Liver (tissue), 9 donors: ENCODE results near the gene AFDN. TPM values are rescaled to one million over a fixed set of nuclear protein-coding genes. Genes with fewer than 3 reads are reported as not detected.

Experiments
- DNase-seq: peaks from one replicate; pipeline ENCODE4 v3.0.0-alpha.2; 2017; ENCODE audit warnings: low spot score
- H3K27ac ChIP-seq, 2 donors: one replicate each; pipeline ENCODE4 v1.7.0; 2013; ENCODE audit warnings: inconsistent platforms in 2 of 2, low read length in 2 of 2, control low read depth in 1 of 2, low read depth in 1 of 2, mild to moderate bottlenecking in 1 of 2
- H3K27me3 ChIP-seq, 4 donors: one replicate each; pipeline versions ENCODE4 v1.6.1 to v1.7.0; 2013; ENCODE audit warnings: low read length in 3 of 4, inconsistent platforms in 1 of 4, mild to moderate bottlenecking in 1 of 4, moderate library complexity in 1 of 4; ENCODE audit not compliant: control insufficient read depth in 4 of 4, insufficient read depth in 4 of 4
- H3K36me3 ChIP-seq, 4 donors: one replicate each; pipeline versions ENCODE4 v1.6.1 to v1.7.0; 2013; ENCODE audit warnings: low read length in 3 of 4, mild to moderate bottlenecking in 3 of 4, low read depth in 1 of 4, moderate library complexity in 1 of 4; ENCODE audit not compliant: control insufficient read depth in 4 of 4, insufficient read depth in 3 of 4
- H3K4me1 ChIP-seq, 4 donors: one replicate each; pipeline versions ENCODE4 v1.6.1 to v1.7.0; 2013; ENCODE audit warnings: low read length in 3 of 4, mild to moderate bottlenecking in 3 of 4, moderate library complexity in 1 of 4; ENCODE audit not compliant: control insufficient read depth in 4 of 4, insufficient read depth in 4 of 4
- H3K4me3 ChIP-seq, 3 donors: one replicate each; pipeline versions ENCODE4 v1.6.1 to v1.7.0; 2013; ENCODE audit warnings: low read length in 3 of 3, control low read depth in 1 of 3, low read depth in 1 of 3, mild to moderate bottlenecking in 1 of 3
- H3K9ac ChIP-seq, 2 donors: one replicate each; pipeline ENCODE4 v1.7.0; 2013; ENCODE audit warnings: low read length in 2 of 2, mild to moderate bottlenecking in 2 of 2, moderate library complexity in 2 of 2, control low read depth in 1 of 2, low read depth in 1 of 2
- H3K9me3 ChIP-seq, 4 donors: one replicate each; pipeline versions ENCODE4 v1.6.1 to v1.7.0; 2013; ENCODE audit warnings: low read length in 3 of 4; ENCODE audit not compliant: control insufficient read depth in 4 of 4
- ATF3 ChIP-seq: IDR thresholded peaks from 2 replicates; pipeline ENCODE4 v1.6.1; 2016; ENCODE audit warnings: antibody characterized with exemption
- CTCF ChIP-seq: fragments of 150-350 bp; IDR thresholded peaks from 2 replicates; pipeline ENCODE4 v1.5.1; 2017; ENCODE audit warnings: improper control_type of control experiment, low read depth, low read length; ENCODE audit not compliant: missing input control
- EGR1 ChIP-seq, 2 donors: IDR thresholded peaks; 2 replicates each; pipeline ENCODE4 v1.6.1; 2016 to 2018; ENCODE audit warnings: antibody characterized with exemption in 2 of 2, low read depth in 2 of 2
- FOXA1 ChIP-seq: IDR thresholded peaks from 2 replicates; pipeline ENCODE4 v1.6.1; 2016; ENCODE audit warnings: antibody characterized with exemption
- FOXA2 ChIP-seq: IDR thresholded peaks from 2 replicates; pipeline ENCODE4 v1.6.1; 2016; ENCODE audit warnings: antibody characterized with exemption
- GABPA ChIP-seq, 2 donors: IDR thresholded peaks in 1 of 2; conservative IDR thresholded peaks in 1 of 2; 2 replicates each; pipeline ENCODE4 v1.6.1; 2016; ENCODE audit warnings: antibody characterized with exemption in 2 of 2, mild to moderate bottlenecking in 1 of 2, moderate library complexity in 1 of 2
- HNF4A ChIP-seq, 2 donors: conservative IDR thresholded peaks; 2 replicates each; pipeline ENCODE4 v1.6.1; 2016; ENCODE audit warnings: antibody characterized with exemption in 2 of 2, mild to moderate bottlenecking in 2 of 2
- HNF4G ChIP-seq: IDR thresholded peaks from 2 replicates; pipeline ENCODE4 v1.6.1; 2016; ENCODE audit warnings: antibody characterized with exemption
- JUND ChIP-seq, 2 donors: IDR thresholded peaks; 2 replicates each; pipeline ENCODE4 v1.6.1; 2016; ENCODE audit warnings: antibody characterized with exemption in 2 of 2
- MAX ChIP-seq: IDR thresholded peaks from 2 replicates; pipeline ENCODE4 v1.6.1; 2016; ENCODE audit warnings: antibody characterized with exemption
- NR2F2 ChIP-seq: IDR thresholded peaks from 2 replicates; pipeline ENCODE4 v1.6.1; 2016; ENCODE audit warnings: antibody characterized with exemption
- RAD21 ChIP-seq, 2 donors: IDR thresholded peaks; 2 replicates each; pipeline ENCODE4 v1.6.1; 2016; ENCODE audit warnings: antibody characterized with exemption in 2 of 2, mild to moderate bottlenecking in 2 of 2
- REST ChIP-seq: IDR thresholded peaks from 2 replicates; pipeline ENCODE4 v1.6.1; 2016; ENCODE audit warnings: antibody characterized with exemption, mild to moderate bottlenecking
- RXRA ChIP-seq, 2 donors: IDR thresholded peaks; 2 replicates each; pipeline ENCODE4 v1.6.1; 2017 to 2018; ENCODE audit warnings: antibody characterized with exemption in 2 of 2, mild to moderate bottlenecking in 1 of 2
- SP1 ChIP-seq: IDR thresholded peaks from 2 replicates; pipeline ENCODE4 v1.6.1; 2018; ENCODE audit warnings: antibody characterized with exemption, mild to moderate bottlenecking
- TAF1 ChIP-seq: conservative IDR thresholded peaks from 2 replicates; pipeline ENCODE4 v1.6.1; 2016; ENCODE audit warnings: antibody characterized with exemption, mild to moderate bottlenecking
- YY1 ChIP-seq: IDR thresholded peaks from 2 replicates; pipeline ENCODE4 v1.6.1; 2016; ENCODE audit warnings: antibody characterized with exemption, mild to moderate bottlenecking
- ZBTB33 ChIP-seq: IDR thresholded peaks from 2 replicates; pipeline ENCODE4 v1.6.1; 2016; ENCODE audit warnings: antibody characterized with exemption
- WGBS: extraction: QIAGEN DNeasy Blood & Tissue Kit; methylation state at CpG from one replicate; pipeline ENCODE4 v1.1.7; 2013; 5-methylcytosine and 5-hydroxymethylcytosine counted together
- polyA plus RNA-seq, 2 donors: library from polyadenylated mRNA; stranded (reverse) in 1 of 2; unstranded in 1 of 2; fragments of 200-250 nt in 1 of 2; fragments of >200 nt in 1 of 2; fragmentation: Nextera tagmentation in 1 of 2; extraction: Ambion mirVana in 1 of 2; gene quantifications; one replicate each; pipeline versions ENCODE4 v1.2.1 to v1.2.3, GENCODE V29; 2013 to 2015
- total RNA-seq, 2 donors: library from RNA; depleted of rRNA; stranded (reverse); fragments of >200 nt; gene quantifications; one replicate each; pipeline ENCODE4 v1.2.3, GENCODE V29; 2014
- donor health status: healthy.
- donor health status: healthy.
- donor health status: healthy.
- donor health status: healthy.
- donor health status: healthy.

The AFDN gene
- total RNA-seq (100 to 1,000 TPM in 1 of 2 donors, 10 to 100 TPM in 1; 33.3 to 145 TPM), polyA plus RNA-seq (10 to 100 TPM; 21.3 to 25.4 TPM)

- no peak for TF ChIP-seq ATF3
- Histone ChIP-seq H3K9me3 (no peaks in the 10 kb centered on the region), H3K27ac (peak within 1 kb of the TSS; percentile 88 to 89), H3K4me3 (peak within 1 kb of the TSS; percentile 88 to 99 (median 89)), H3K27me3 (no peaks in the 10 kb centered on the region), H3K4me1 (peaks cover 4 to 26% (median 15%) of the 10 kb centered on the region in 4 donors), H3K9ac (peak within 1 kb of the TSS; percentile 81 to 96), H3K36me3 (peaks cover 0 to 4% (median 0%) of the 10 kb centered on the region in 4 donors)
- under 1% methylated on average over 108 of the region's 108 CpGs for WGBS
- DNase-seq = no peak
These were observed at the start of gene AFDN for GRCh38 chr6:167826896-167827582. Gene AFDN, plus strand, starts transcription at chr6:167826911. Its CDS starts 222 bp downstream, at chr6:167827133.

GRCh38 chr6:167778497-167779128 lies 48.1 kb upstream of the AFDN start:
- Histone ChIP-seq H3K36me3 (peaks cover 0 to 4% (median 1%) of the 10 kb centered on the region in 4 donors), H3K9ac (no peak overlapping the region), H3K9me3 (no peaks in the 10 kb centered on the region), H3K4me3 (no peak overlapping the region), H3K27ac (peak overlapping the region in 1 of 2 donors; percentile 13), H3K27me3 (no peaks in the 10 kb centered on the region), H3K4me1 (peaks cover 0 to 12% (median 3%) of the 10 kb centered on the region in 4 donors)
- TF ChIP-seq FOXA2 = no peak
- TF ChIP-seq SP1 = no peak
- TF ChIP-seq EGR1 (IDR thresholded peaks at IDR 0.05; ENCODE audit: low read depth in 2 of 2) = no peak
- TF ChIP-seq ATF3 = no peak
- TF ChIP-seq NR2F2 = no peak
- no peak for TF ChIP-seq FOXA1
- TF ChIP-seq HNF4A (conservative IDR thresholded peaks at IDR 0.05) = no peak
- no peak for TF ChIP-seq RAD21 (IDR thresholded peaks at IDR 0.05)
- no peak for TF ChIP-seq JUND (IDR thresholded peaks at IDR 0.05)
- no peak for TF ChIP-seq REST
- no peak for TF ChIP-seq GABPA (IDR thresholded peaks at IDR 0.05 in 1 of 2, conservative IDR thresholded peaks at IDR 0.05 in 1 of 2)
- no peak for TF ChIP-seq TAF1
- TF ChIP-seq MAX = no peak
- TF ChIP-seq CTCF = no peak
- TF ChIP-seq RXRA (IDR thresholded peaks at IDR 0.05) = no peak
- no peak for TF ChIP-seq ZBTB33
- no peak for TF ChIP-seq HNF4G
- no peak for TF ChIP-seq YY1
- DNase-seq = no peak
- 74% methylated on average over 21 of the region's 21 CpGs for WGBS
